ENCODE results near the gene SLCO2B1. TPM values are rescaled to one million over a fixed set of nuclear protein-coding genes. Genes with fewer than 3 reads are reported as not detected.

SLCO2B1 gene
- total RNA-seq, 1 experiment from 2014 or later, result 0.57 TPM

GRCh38 chr11:75152090-75152489, 1.2 kb downstream of the SLCO2B1 start:
- Mint-ChIP-seq H3K27me3 (ENCODE audit: low read depth) (no peaks in the 10 kb centered on the region; the same call in 1 of the 2 replicates), H3K9me3 (no peaks in the 10 kb centered on the region), H3K4me3 (no peak overlapping the region), H3K27ac (no peak overlapping the region), H3K36me3 (no peaks in the 10 kb centered on the region), H3K4me1 (no peaks in the 10 kb centered on the region)
- POLR2A ChIA-PET, result no interaction called here
- TF ChIP-seq ZNF416 (CRISPR knock-in tag; IDR thresholded peaks at IDR 0.05) (no peak), ETV6 (CRISPR knock-in tag; IDR thresholded peaks at IDR 0.05) (no peak), ZBTB21 (CRISPR knock-in tag; IDR thresholded peaks at IDR 0.05; ENCODE audit: borderline replicate concordance) (no peak), TEAD4 (CRISPR knock-in tag; IDR thresholded peaks at IDR 0.05) (no peak)
- TF ChIP-seq, protein P1, sequence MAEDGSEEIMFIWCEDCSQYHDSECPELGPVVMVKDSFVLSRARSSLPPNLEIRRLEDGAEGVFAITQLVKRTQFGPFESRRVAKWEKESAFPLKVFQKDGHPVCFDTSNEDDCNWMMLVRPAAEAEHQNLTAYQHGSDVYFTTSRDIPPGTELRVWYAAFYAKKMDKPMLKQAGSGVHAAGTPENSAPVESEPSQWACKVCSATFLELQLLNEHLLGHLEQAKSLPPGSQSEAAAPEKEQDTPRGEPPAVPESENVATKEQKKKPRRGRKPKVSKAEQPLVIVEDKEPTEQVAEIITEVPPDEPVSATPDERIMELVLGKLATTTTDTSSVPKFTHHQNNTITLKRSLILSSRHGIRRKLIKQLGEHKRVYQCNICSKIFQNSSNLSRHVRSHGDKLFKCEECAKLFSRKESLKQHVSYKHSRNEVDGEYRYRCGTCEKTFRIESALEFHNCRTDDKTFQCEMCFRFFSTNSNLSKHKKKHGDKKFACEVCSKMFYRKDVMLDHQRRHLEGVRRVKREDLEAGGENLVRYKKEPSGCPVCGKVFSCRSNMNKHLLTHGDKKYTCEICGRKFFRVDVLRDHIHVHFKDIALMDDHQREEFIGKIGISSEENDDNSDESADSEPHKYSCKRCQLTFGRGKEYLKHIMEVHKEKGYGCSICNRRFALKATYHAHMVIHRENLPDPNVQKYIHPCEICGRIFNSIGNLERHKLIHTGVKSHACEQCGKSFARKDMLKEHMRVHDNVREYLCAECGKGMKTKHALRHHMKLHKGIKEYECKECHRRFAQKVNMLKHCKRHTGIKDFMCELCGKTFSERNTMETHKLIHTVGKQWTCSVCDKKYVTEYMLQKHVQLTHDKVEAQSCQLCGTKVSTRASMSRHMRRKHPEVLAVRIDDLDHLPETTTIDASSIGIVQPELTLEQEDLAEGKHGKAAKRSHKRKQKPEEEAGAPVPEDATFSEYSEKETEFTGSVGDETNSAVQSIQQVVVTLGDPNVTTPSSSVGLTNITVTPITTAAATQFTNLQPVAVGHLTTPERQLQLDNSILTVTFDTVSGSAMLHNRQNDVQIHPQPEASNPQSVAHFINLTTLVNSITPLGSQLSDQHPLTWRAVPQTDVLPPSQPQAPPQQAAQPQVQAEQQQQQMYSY (CRISPR knock-in tag; IDR thresholded peaks at IDR 0.05), result no peak
- CTCF ChIA-PET, result interaction anchor here (1.1 to 3.7 kb wide), 3 partner anchors 11 to 62 kb away, joined by 3 to 27 read pairs (median 16); no protein-coding TSS in a partner anchor
- DNase-seq (ENCODE audit: low spot score), result no peak
- ATAC-seq, result no peak

DNA sequence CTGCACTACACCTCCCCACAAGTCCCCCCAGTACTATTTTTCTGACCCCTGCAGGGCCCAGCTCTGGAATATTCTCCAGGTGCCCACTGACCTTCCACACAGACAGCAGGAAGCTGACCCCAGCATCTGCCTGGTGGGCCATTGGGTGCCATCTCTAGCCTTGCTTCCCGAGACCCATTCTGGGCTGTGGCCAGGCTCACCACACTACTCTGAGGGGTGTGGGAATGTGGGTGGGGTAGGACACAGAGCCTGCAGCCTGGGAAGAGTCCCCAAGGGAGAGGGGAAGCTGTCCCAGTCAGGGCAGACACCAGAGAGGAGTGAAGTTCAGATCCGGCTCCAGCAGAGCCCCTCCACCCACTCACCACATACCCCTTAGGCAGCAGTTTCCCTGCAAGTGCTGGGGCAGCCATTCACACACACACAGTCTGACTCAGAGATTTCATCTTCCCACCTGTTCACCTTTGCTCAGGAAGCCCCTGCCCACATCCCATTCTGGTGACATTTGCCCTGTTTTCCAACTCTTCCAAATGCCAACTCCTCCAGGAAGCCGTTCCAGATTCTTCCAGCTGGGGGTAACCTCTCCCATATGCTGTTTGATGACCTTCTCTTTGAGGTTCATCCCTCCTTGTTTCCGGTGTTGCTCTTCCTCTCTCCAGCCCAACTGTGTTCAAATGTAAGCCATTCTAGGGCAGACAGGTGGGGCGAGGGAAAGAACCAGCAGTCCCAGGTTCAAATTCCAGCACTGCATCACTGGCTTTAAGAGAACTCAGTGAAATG, 1.9 kb downstream of the SLCO2B1 start:
- ChIA-PET POLR2A (no interaction called here), CTCF (interaction anchor here (1.1 to 3.8 kb wide), 5 partner anchors 8 to 62 kb away, joined by 3 to 27 read pairs (median 16); no protein-coding TSS in a partner anchor)
- DNase-seq (ENCODE audit: low spot score) (no peak), ATAC-seq (no peak)
- H3K36me3 Mint-ChIP-seq, result no peaks in the 10 kb centered on the region
- no peak overlapping the region for H3K27ac Mint-ChIP-seq
- no peaks in the 10 kb centered on the region; the same call in 1 of the 2 replicates for H3K27me3 Mint-ChIP-seq (ENCODE audit: low read depth)
- no peaks in the 10 kb centered on the region for H3K9me3 Mint-ChIP-seq
- no peak overlapping the region for H3K4me3 Mint-ChIP-seq
- no peaks in the 10 kb centered on the region for H3K4me1 Mint-ChIP-seq
- TF ChIP-seq ATF3 (CRISPR knock-in tag; conservative IDR thresholded peaks at IDR 0.05), result no peak
- TF ChIP-seq NFATC4 (CRISPR knock-in tag; IDR thresholded peaks at IDR 0.05), result no peak
- no peak for TF ChIP-seq NFE2L1 (CRISPR knock-in tag; IDR thresholded peaks at IDR 0.05)
- no peak for TF ChIP-seq MAX (CRISPR knock-in tag; IDR thresholded peaks at IDR 0.05)
- TF ChIP-seq, protein P2, sequence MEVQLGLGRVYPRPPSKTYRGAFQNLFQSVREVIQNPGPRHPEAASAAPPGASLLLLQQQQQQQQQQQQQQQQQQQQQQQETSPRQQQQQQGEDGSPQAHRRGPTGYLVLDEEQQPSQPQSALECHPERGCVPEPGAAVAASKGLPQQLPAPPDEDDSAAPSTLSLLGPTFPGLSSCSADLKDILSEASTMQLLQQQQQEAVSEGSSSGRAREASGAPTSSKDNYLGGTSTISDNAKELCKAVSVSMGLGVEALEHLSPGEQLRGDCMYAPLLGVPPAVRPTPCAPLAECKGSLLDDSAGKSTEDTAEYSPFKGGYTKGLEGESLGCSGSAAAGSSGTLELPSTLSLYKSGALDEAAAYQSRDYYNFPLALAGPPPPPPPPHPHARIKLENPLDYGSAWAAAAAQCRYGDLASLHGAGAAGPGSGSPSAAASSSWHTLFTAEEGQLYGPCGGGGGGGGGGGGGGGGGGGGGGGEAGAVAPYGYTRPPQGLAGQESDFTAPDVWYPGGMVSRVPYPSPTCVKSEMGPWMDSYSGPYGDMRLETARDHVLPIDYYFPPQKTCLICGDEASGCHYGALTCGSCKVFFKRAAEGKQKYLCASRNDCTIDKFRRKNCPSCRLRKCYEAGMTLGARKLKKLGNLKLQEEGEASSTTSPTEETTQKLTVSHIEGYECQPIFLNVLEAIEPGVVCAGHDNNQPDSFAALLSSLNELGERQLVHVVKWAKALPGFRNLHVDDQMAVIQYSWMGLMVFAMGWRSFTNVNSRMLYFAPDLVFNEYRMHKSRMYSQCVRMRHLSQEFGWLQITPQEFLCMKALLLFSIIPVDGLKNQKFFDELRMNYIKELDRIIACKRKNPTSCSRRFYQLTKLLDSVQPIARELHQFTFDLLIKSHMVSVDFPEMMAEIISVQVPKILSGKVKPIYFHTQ (CRISPR knock-in tag; IDR thresholded peaks at IDR 0.05), result no peak
- TF ChIP-seq MYBL2 (CRISPR knock-in tag; IDR thresholded peaks at IDR 0.05), result no peak
- no peak for TF ChIP-seq OVOL2 (CRISPR knock-in tag; IDR thresholded peaks at IDR 0.05; ENCODE audit: borderline replicate concordance)
- TF ChIP-seq TEAD1 (CRISPR knock-in tag; IDR thresholded peaks at IDR 0.05), result no peak
